WTC11 (cell line): Measurements from ENCODE around the gene TXNRD2. TPM values are rescaled to one million over a fixed set of nuclear protein-coding genes. Genes with fewer than 3 reads are reported as not detected.

Source experiments
- ATAC-seq: fragments of 200-7000 bp; cut with Tn5 transposase; 2 replicates; pipeline ENCODE4 v1.10.0; 2021; ENCODE audit warnings: mild to moderate bottlenecking, moderate library complexity
- Bru-seq: library from RNA; stranded (reverse); fragments of 400-500 nt; gene quantifications from one replicate; lab custom pipeline; 2021; lab: Mats Ljungman, UMichigan
- CTCF ChIA-PET: fragments of 300-600 bp; sonication (Branson Sonifier 250); formaldehyde crosslinking; loops from one replicate; lab custom pipeline; 2021; ENCODE audit warnings: antibody characterized with exemption; lab: Charles Lee
- POLR2A ChIA-PET: fragments of 350-600 bp; sonication (Branson Sonifier 250); formaldehyde crosslinking; loops from one replicate; lab custom pipeline; 2021; ENCODE audit warnings: antibody characterized with exemption; lab: Charles Lee
- DNase-seq: peaks from one replicate; pipeline ENCODE4 v3.0.0; 2021; ENCODE audit warnings: low spot score
- H3K27ac Mint-ChIP-seq: 2 replicates; pipeline ENCODE4 v1.8.0; 2021; ENCODE audit warnings: mixed read lengths
- H3K27me3 Mint-ChIP-seq: 2 replicates; pipeline ENCODE4 v1.8.0; 2021; ENCODE audit warnings: low read depth, mild to moderate bottlenecking, moderate library complexity, mixed read lengths
- H3K36me3 Mint-ChIP-seq: 2 replicates; pipeline ENCODE4 v1.8.0; 2021; ENCODE audit warnings: mixed read lengths
- H3K4me1 Mint-ChIP-seq: 2 replicates; pipeline ENCODE4 v1.8.0; 2022; ENCODE audit warnings: mixed read lengths
- H3K4me3 Mint-ChIP-seq: 2 replicates; pipeline ENCODE4 v1.8.0; 2021; ENCODE audit warnings: mild to moderate bottlenecking, moderate library complexity, mixed read lengths
- H3K9me3 Mint-ChIP-seq: 2 replicates; pipeline ENCODE4 v1.8.0; 2021; ENCODE audit warnings: mixed read lengths
- ATF1 ChIP-seq: sonication (generic); formaldehyde crosslinking; IDR thresholded peaks from 2 replicates; pipeline ENCODE4 v1.8.1; 2023; ENCODE audit warnings: mild to moderate bottlenecking, moderate library complexity, missing genetic modification reagents
- ATF6 ChIP-seq: sonication (generic); formaldehyde crosslinking; IDR thresholded peaks from 2 replicates; pipeline ENCODE4 v1.8.1; 2023; ENCODE audit warnings: mild to moderate bottlenecking, missing genetic modification reagents
- CBFB ChIP-seq: sonication (generic); formaldehyde crosslinking; IDR thresholded peaks from 2 replicates; pipeline ENCODE4 v1.8.1; 2022; ENCODE audit warnings: mild to moderate bottlenecking, low read depth, missing genetic modification reagents
- CREM ChIP-seq: sonication (generic); formaldehyde crosslinking; IDR thresholded peaks from 2 replicates; pipeline ENCODE4 v1.8.1; 2022; ENCODE audit warnings: mild to moderate bottlenecking, missing genetic modification reagents, moderate library complexity
- E2F4 ChIP-seq: sonication (generic); formaldehyde crosslinking; IDR thresholded peaks from 2 replicates; pipeline ENCODE4 v1.8.1; 2022; ENCODE audit warnings: low read depth, mild to moderate bottlenecking, moderate library complexity, missing genetic modification reagents, borderline replicate concordance
- GABPB1 ChIP-seq: sonication (generic); formaldehyde crosslinking; IDR thresholded peaks from 2 replicates; pipeline ENCODE4 v1.8.1; 2023; ENCODE audit warnings: mild to moderate bottlenecking, missing genetic modification reagents
- GRHL2 ChIP-seq: fragments of 250-450 bp; sonication (Bioruptor Pico); IDR thresholded peaks from 2 replicates; pipeline ENCODE4 v1.8.0; 2022; ENCODE audit warnings: mild to moderate bottlenecking, moderate library complexity; ENCODE audit not compliant: insufficient replicate concordance, severe bottlenecking
- GTF2I ChIP-seq: fragments of 250-450 bp; sonication (Bioruptor Pico); conservative IDR thresholded peaks from 2 replicates; pipeline ENCODE4 v1.4.0; 2021; ENCODE audit warnings: mild to moderate bottlenecking
- IRF1 ChIP-seq: sonication (generic); formaldehyde crosslinking; IDR thresholded peaks from 2 replicates; pipeline ENCODE4 v1.8.0; 2023; ENCODE audit warnings: missing genetic modification reagents
- NFYB ChIP-seq: sonication (generic); formaldehyde crosslinking; conservative IDR thresholded peaks from 2 replicates; pipeline ENCODE4 v1.8.0; 2022; ENCODE audit warnings: low read depth, missing genetic modification reagents
- NR3C1 ChIP-seq: sonication (generic); formaldehyde crosslinking; conservative IDR thresholded peaks from 2 replicates; pipeline ENCODE4 v1.8.1; 2023; ENCODE audit warnings: low read depth, mild to moderate bottlenecking, missing genetic modification reagents
- SMAD3 ChIP-seq: sonication (generic); formaldehyde crosslinking; IDR thresholded peaks from 2 replicates; pipeline ENCODE4 v1.8.0; 2022; ENCODE audit warnings: missing genetic modification reagents, mild to moderate bottlenecking, borderline replicate concordance
- TEAD1 ChIP-seq: sonication (generic); formaldehyde crosslinking; IDR thresholded peaks from 2 replicates; pipeline ENCODE4 v1.8.0; 2022; ENCODE audit warnings: mild to moderate bottlenecking, missing genetic modification reagents
- TEAD4 ChIP-seq: sonication (generic); formaldehyde crosslinking; IDR thresholded peaks from 2 replicates; pipeline ENCODE4 v1.8.0; 2022; ENCODE audit warnings: mild to moderate bottlenecking, missing genetic modification reagents
- ZMAT4 ChIP-seq: fragments of 250-450 bp; sonication (Bioruptor Pico); IDR thresholded peaks from 2 replicates; pipeline ENCODE4 v1.9.0; 2021; ENCODE audit warnings: mild to moderate bottlenecking
- ZNF121 ChIP-seq: sonication (generic); formaldehyde crosslinking; IDR thresholded peaks from 2 replicates; pipeline ENCODE4 v1.8.0; 2023; ENCODE audit warnings: missing genetic modification reagents
- ZNF263 ChIP-seq: sonication (generic); formaldehyde crosslinking; IDR thresholded peaks from 2 replicates; pipeline ENCODE4 v1.8.1; 2022; ENCODE audit warnings: low read depth, mild to moderate bottlenecking, moderate library complexity, missing genetic modification reagents
- ZNF281 ChIP-seq: sonication (generic); formaldehyde crosslinking; IDR thresholded peaks from 2 replicates; pipeline ENCODE4 v1.8.0; 2023; ENCODE audit warnings: mild to moderate bottlenecking, missing genetic modification reagents
- ZNF416 ChIP-seq: fragments of 250-450 bp; sonication (Bioruptor Pico); IDR thresholded peaks from 2 replicates; pipeline ENCODE4 v1.9.0; 2021; ENCODE audit warnings: mild to moderate bottlenecking, inconsistent platforms
- ZSCAN18 ChIP-seq: fragments of 250-450 bp; sonication (Bioruptor Pico); IDR thresholded peaks from 2 replicates; pipeline ENCODE4 v2.1.2; 2022; ENCODE audit warnings: mild to moderate bottlenecking, moderate library complexity
- long read RNA-seq, 3 experiments: library from RNA in 1 of 3; library from capped mRNA in 1 of 3; library from polyadenylated mRNA in 1 of 3; unstranded in 2 of 3; stranded (forward) in 1 of 3; transcript quantifications; one replicate each; pipeline ENCODE4 v2.0.0, GENCODE V29; 2021
- total RNA-seq: library from RNA; stranded (reverse); gene quantifications from 3 replicates; pipeline ENCODE4 v1.2.3, GENCODE V29; 2021

TXNRD2 gene
- total RNA-seq (15.9 to 18.8 TPM (median 18.8 TPM) in 3 replicates), Bru-seq, nascent RNA (percentile 38 among the genes with signal in this experiment)
- long read RNA-seq, experiment 1, transcript TXNRD2-206 (7 exons, 1,129 nt), result major isoform, 7 of 50 reads
- long read RNA-seq, experiment 1, partial matches to known transcripts, result 7 of 50 reads
- long read RNA-seq, experiment 1, other reads (novel, unspliced or antisense), result 31 of 50 reads
- long read RNA-seq, experiment 2, partial matches to known transcripts, result 3 of 17 reads
- long read RNA-seq, experiment 2, other reads (novel, unspliced or antisense), result 10 of 17 reads
- long read RNA-seq, experiment 3, transcript TXNRD2-206 (7 exons, 1,129 nt), result major isoform, 15 of 27 reads
- long read RNA-seq, experiment 3, partial matches to known transcripts, result 4 of 27 reads
- long read RNA-seq, experiment 3, other reads (novel, unspliced or antisense), result 8 of 27 reads

- Mint-ChIP-seq H3K27ac (peak within 1 kb of the TSS; percentile 91), H3K9me3 (peaks cover 9% of the 10 kb centered on the region), H3K27me3 (peaks cover 3% of the 10 kb centered on the region), H3K36me3 (peaks cover 16% of the 10 kb centered on the region), H3K4me1 (peaks cover 22% of the 10 kb centered on the region), H3K4me3 (peak within 1 kb of the TSS; percentile 78)
- ATAC-seq, result peak; percentile 82
- POLR2A ChIA-PET, result no interaction called here
- TF ChIP-seq GTF2I (CRISPR knock-in tag), result no peak
- TF ChIP-seq GABPB1 (CRISPR knock-in tag), result peak; percentile 64; the same call in 1 of the 2 replicates
- TF ChIP-seq, all 79 proteins: peak for 1
- CTCF ChIA-PET, result interaction anchor here (0.8 to 3.7 kb wide), 4 partner anchors 12 to 211 kb away, joined by 4 to 21 read pairs (median 5); no protein-coding TSS in a partner anchor
- peak; percentile 61 for DNase-seq
These were observed at the start of gene TXNRD2, which contains the start of gene COMT for GRCh38 chr22:19941365-19942082. Gene TXNRD2 (minus strand): TSS chr22:19941818. CDS start chr22:19941803, 15 bp downstream. Gene COMT (plus strand): TSS chr22:19941772. CDS start chr22:19962527, 20,755 bp downstream.

GRCh38 chr22:19991395-19991644, 49.7 kb upstream of the TXNRD2 start:
- H3K27me3 Mint-ChIP-seq, result no peaks in the 10 kb centered on the region
- ChIA-PET POLR2A (no interaction called here), CTCF (interaction anchor here (0.8 to 2.0 kb wide), 3 partner anchors 18 to 38 kb away, joined by 4 to 7 read pairs (median 4); no protein-coding TSS in a partner anchor)
- peaks cover under 1% of the 10 kb centered on the region; the same call in 1 of the 2 replicates for H3K4me1 Mint-ChIP-seq
- no peak overlapping the region for H3K27ac Mint-ChIP-seq
- TF ChIP-seq NR3C1 (CRISPR knock-in tag) (no peak), CREM (no peak), CBFB (CRISPR knock-in tag) (no peak), ZNF121 (CRISPR knock-in tag) (no peak), ATF1 (no peak), ZMAT4 (CRISPR knock-in tag) (no peak), ZSCAN18 (no peak), ZNF263 (CRISPR knock-in tag) (no peak), TEAD4 (CRISPR knock-in tag) (no peak), TEAD1 (CRISPR knock-in tag) (no peak), NFYB (no peak), ATF6 (CRISPR knock-in tag) (no peak), ZNF416 (no peak), ZNF281 (CRISPR knock-in tag) (no peak), E2F4 (CRISPR knock-in tag) (no peak), IRF1 (CRISPR knock-in tag) (no peak), GRHL2 (CRISPR knock-in tag) (no peak), SMAD3 (CRISPR knock-in tag) (no peak)
- DNase-seq (no peak), ATAC-seq (no peak)
- H3K4me3 Mint-ChIP-seq, result no peak overlapping the region
- H3K9me3 Mint-ChIP-seq, result no peaks in the 10 kb centered on the region
- no peaks in the 10 kb centered on the region for H3K36me3 Mint-ChIP-seq
